HG03342 (cell line): ENCODE results near the gene GPER1.
"Not testable (repeated sequence)": the region's sequence is repeated elsewhere in the genome, so short reads cannot be mapped to it uniquely, and the experiment has no call there.

Source experiments
- ATAC-seq: cut with Tn5 transposase; IDR thresholded peaks from one replicate; pipeline ENCODE4 v1.9.1; 2021; ENCODE audit warnings: mild to moderate bottlenecking, moderate library complexity; ENCODE audit not compliant: unreplicated experiment

GPER1 gene

DNA sequence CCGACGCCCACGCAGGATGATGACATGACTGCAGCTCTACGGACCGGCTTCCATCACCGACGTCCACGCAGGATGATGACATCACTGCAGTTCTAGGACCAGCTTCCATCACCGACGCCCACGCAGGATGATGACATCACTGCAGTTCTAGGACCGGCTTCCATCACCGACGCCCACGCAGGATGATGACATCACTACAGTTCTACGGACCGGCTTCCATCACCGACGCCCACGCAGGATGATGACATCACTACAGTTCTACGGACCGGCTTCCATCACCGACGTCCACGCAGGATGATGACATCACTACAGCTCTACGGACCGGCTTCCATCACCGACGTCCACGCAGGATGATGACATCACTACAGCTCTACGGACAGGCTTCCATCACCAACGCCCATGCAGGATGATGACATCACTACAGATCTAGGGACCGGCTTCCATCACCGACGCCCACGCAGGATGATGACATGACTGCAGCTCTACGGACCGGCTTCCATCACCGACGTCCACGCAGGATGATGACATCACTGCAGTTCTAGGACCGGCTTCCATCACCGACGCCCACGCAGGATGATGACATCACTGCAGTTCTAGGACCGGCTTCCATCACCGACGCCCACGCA, 28.6 kb downstream of the GPER1 start:
- ATAC-seq: not testable (repeated sequence)

- ATAC-seq: no peak
These were observed 29.5 kb downstream of the GPER1 start for GRCh38 chr7:1117321-1117928.

GRCh38 chr7:1119201-1119600, 31.3 kb downstream of the GPER1 start:
- no peak for ATAC-seq

DNA sequence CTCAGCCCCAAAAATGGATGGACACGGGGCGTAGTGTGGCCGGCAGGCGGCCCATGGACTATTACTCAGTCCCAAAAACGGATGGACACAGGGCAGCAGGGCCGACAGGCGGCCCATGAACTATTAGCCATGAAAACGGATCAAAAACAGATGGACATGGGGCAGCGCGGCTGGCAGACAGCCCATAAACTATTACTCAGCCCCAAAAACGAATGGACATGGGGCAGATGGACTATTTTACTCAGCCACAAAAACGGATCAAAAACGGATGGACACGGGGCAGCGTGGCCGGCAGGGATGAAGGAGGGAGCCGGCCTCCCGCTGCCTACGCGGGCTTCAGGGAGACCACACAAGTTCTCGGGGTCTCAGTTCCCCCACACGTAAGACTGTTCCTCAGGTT, 32.9 kb downstream of the GPER1 start:
- no peak for ATAC-seq

DNA sequence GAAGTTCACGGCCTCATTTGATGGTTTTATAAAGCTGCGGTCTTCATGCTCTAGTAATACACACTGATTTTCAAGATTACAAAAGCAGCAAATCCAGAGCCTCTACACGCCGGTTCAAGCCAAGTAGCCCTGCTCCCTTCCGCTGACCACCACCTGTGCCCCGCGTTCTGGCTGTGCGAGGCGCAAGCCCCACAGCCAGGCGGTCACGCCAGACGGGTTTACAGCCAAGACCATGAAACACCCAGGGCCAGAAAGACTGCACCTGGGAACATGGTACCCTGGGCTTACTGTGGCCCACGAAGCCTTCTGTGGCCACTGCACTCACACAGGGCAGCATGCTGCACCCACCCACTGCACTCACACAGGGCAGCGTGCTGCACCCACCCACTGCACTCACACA, 33.6 kb downstream of the GPER1 start:
- ATAC-seq: no peak

GRCh38 chr7:1121886-1122831, 34.2 kb downstream of the GPER1 start:
- ATAC-seq: no peak

- no peak for ATAC-seq
These were observed 35.1 kb downstream of the GPER1 start for GRCh38 chr7:1122832-1123501.

GRCh38 chr7:1123715-1124114, 35.8 kb downstream of the GPER1 start:
- no peak for ATAC-seq

GRCh38 chr7:1124164-1124563, 36.3 kb downstream of the GPER1 start:
- no peak for ATAC-seq

GRCh38 chr7:1124816-1125602, 37.1 kb downstream of the GPER1 start:
- no peak for ATAC-seq

GRCh38 chr7:1125603-1125969, 37.7 kb downstream of the GPER1 start:
- no peak for ATAC-seq

DNA sequence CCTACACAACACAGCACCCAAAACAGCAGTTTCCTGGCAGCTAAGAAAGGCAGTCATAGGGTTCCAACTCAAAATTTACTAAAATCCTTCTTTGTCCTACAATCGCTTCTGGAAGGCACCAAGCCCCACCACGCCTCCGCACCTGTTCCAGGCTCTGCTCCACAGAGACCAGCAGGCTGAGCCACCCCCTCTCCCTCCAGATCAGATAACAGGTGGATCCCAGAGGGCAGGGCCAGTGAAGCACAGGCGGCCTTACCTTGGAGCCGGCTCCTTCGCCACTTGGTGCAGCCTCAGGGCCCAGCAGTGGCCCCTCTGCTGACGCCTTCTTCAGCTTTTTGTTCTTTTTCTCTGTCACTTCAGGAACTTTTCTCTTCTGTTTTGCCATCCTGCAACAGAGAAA, 39.1 kb downstream of the GPER1 start:
- ATAC-seq: no peak

GRCh38 chr7:1129431-1129830, 41.5 kb downstream of the GPER1 start:
- no peak for ATAC-seq

- ATAC-seq: no peak
These were observed 42.4 kb downstream of the GPER1 start for GRCh38 chr7:1130021-1130990.

DNA sequence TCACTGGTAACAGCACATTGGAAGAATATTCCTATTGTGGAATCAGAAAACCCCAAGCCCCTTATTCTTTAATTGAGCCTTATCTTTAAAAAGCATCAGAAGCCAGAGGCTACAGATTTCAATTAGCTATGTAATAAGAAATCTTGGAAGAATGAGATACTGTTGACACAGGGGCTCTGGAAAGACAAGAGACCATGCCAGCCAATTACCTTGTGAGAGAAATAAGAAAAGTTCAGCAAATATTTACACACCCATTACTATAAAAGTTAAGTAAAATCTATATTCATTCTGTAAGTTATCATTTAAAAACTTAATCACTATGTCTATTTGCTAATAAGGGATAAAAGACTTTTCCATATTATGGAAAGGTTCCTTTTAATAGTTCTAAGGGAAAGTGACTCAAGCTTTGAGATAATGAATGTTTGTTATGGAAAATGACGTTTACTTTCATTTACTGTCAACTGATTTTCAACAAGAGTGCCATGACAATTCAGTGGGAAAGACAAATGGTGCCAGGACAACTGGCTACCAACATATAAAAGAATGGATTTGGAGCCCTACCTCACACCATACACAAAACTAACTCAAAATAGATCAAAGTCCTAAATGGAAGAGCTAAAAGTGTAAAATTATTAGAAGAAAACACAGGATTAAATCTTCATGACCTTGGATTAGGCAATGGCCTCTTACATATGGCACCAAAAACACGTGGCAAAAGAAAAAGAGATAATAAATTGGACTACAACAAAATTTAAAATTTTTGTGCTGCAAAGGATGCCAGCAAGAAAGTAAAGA, 43.8 kb downstream of the GPER1 start:
- no peak for ATAC-seq

DNA sequence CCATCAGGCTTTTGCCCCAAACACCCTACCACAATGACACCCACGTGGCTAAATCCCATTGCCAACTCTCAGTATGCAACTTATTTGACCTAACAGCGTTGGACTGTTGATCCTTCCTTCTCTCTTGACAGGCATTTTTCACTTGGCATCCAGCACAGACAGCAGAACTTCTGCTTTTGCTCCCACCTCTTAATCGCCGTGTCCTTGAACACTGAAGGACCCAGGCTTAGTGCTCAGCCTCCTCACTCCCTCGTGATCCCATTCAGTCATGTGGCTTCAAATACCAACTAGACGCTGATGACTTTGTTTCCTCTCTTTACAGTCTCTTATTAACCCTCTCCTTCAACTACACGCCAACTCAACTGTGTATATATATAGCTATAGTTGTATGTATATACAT, 47.0 kb downstream of the GPER1 start:
- no peak for ATAC-seq

DNA sequence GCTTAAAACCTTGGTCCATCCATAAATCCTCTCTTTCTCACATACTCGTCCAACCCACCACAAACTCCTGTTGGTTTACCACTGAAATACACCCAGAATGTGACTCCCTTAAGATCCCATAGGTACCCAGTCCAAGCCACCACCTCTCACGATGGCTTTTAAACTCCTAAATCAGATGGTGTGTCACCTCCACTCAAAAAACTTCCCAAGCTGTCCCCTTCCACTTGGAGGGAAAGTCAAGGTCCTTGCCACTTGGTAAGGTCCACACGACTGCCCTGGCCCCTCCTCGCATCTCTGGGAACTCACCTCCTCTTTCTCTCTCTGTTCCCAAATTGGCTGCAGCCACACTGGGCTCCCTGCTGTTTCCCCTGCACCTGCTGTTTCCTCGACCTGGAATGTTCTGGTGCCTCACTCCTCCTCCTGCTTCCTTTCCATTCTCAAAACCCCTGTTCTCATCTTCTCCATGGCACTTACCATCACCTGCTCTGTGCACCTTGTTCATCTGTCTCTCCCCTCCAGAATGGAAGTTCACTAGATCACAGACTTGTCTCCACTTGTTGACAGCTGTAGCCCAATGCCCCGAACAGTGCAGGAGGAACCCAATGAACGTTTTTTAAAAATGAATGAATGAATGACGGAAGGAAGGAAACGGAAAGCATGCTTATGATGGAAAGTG, 49.1 kb downstream of the GPER1 start:
- ATAC-seq: no peak

DNA sequence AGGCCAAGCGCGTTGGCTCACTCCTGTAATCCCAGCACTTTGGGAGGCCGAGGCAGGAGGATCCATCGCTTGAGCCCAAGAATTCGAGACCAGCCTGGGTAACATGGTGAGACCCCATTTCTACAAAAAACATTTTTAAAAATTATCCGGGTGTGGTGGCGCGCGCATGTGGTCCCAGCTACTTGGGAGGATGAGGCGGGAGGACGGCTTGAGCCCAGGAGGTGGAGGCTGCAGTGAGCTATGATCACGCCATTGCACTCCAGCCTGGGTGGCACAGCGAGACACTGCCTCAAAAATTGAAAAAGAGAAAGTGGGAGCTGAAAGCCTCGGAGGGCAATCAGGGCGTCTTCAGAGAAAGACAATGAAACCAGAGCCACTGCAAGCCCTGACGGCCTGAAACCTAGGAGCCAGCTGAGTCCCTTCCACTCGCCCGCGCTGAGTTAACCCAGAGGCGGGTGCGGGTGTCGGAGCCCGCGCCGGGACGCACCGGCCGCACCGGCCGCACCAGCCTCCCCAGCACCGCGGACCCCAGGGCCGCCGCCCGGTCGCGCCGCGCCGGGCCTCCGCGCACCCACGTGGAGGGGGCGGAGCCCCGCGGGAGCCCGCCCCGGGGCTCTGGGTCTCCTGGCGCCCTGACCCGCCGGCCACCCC, 49.7 kb downstream of the GPER1 start:
- peak; percentile 63 for ATAC-seq
